A549 (cell line): Measurements from ENCODE around the gene MMP26. TPM values are rescaled to one million over a fixed set of nuclear protein-coding genes. Genes with fewer than 3 reads are reported as not detected.

Source experiments
- ATAC-seq, 2 experiments: fragments of 200-7000 bp in 1 of 2; fragments of >200 bp in 1 of 2; cut with Nextera tagmentation in 1 of 2; cut with Tn5 transposase in 1 of 2; 3 replicates each; pipeline versions ENCODE4 v1.8.0 to v1.9.1; 2018 to 2020; ENCODE audit warnings: mild to moderate bottlenecking in 1 of 2, moderate library complexity in 1 of 2
- CTCF ChIA-PET: fragments of 300-600 bp; sonication (Branson Sonifier 250); formaldehyde crosslinking; extraction: SDS; loops from one replicate; lab custom pipeline; 2021; ENCODE audit warnings: antibody characterized with exemption, inconsistent platforms; lab: Yijun Ruan, JAX
- POLR2A ChIA-PET: fragments of 350-600 bp; formaldehyde crosslinking; extraction: SDS; loops from one replicate; lab custom pipeline; 2021; ENCODE audit warnings: antibody characterized with exemption, inconsistent platforms; lab: Yijun Ruan, JAX
- DNase-seq, 2 experiments: peaks; one replicate each; pipeline versions ENCODE4 v3.0.0 to v3.0.0-alpha.2; 2011 to 2016; ENCODE audit warnings: low read depth in 1 of 2, low spot score in 1 of 2
- FAIRE-seq: peaks from 2 replicates; lab custom pipeline; 2011; peaks lifted over from hg19 to GRCh38; lab: Jason Lieb, UNC
- H3K27ac ChIP-seq, 2 experiments: fragments of >200 bp; sonication (Bioruptor Twin); formaldehyde crosslinking; 3 replicates each; pipeline ENCODE4 v1.5.1; 2016 to 2017
- H3K4me1 ChIP-seq: fragments of >200 bp; sonication (Bioruptor Twin); formaldehyde crosslinking; 3 replicates; pipeline ENCODE4 v1.6.1; 2016
- H3K4me2 ChIP-seq: fragments of >200 bp; sonication (Bioruptor Twin); formaldehyde crosslinking; 3 replicates; pipeline ENCODE4 v1.6.1; 2016
- H3K4me3 ChIP-seq: fragments of >200 bp; sonication (Bioruptor Twin); formaldehyde crosslinking; 3 replicates; pipeline ENCODE4 v1.5.1; 2016
- H3K9me3 ChIP-seq: fragments of >200 bp; sonication (Bioruptor Twin); formaldehyde crosslinking; 3 replicates; pipeline ENCODE4 v1.6.1; 2016
- BHLHE40 ChIP-seq: IDR thresholded peaks from 2 replicates; pipeline ENCODE4 v1.6.1; 2012; ENCODE audit warnings: low read depth, low read length, inconsistent platforms
- CBX2 ChIP-seq: fragments of 200-600 bp; sonication (generic); IDR thresholded peaks from 2 replicates; pipeline ENCODE4 v1.6.1; 2016; ENCODE audit warnings: low read depth, mild to moderate bottlenecking, borderline replicate concordance
- CBX8 ChIP-seq: fragments of 200-600 bp; sonication (generic); IDR thresholded peaks from 2 replicates; pipeline ENCODE4 v1.6.1; 2016
- CEBPB ChIP-seq, 2 experiments: fragments of >200 bp in 1 of 2; sonication (Bioruptor Twin) in 1 of 2; formaldehyde crosslinking in 1 of 2; IDR thresholded peaks; 2 replicates each; pipeline ENCODE4 v1.6.1; 2012 to 2016
- CHD2 ChIP-seq: fragments of 150-350 bp; IDR thresholded peaks from 2 replicates; pipeline ENCODE4 v1.6.1; 2014; ENCODE audit warnings: low read length; ENCODE audit not compliant: partially characterized antibody
- EHF ChIP-seq: fragments of 250-450 bp; sonication (Bioruptor Pico); IDR thresholded peaks from 2 replicates; pipeline ENCODE4 v1.5.0; 2020; ENCODE audit warnings: mild to moderate bottlenecking
- EHMT2 ChIP-seq: fragments of 200-600 bp; sonication (generic); IDR thresholded peaks from 2 replicates; pipeline ENCODE4 v1.6.1; 2016; ENCODE audit warnings: antibody characterized with exemption, low read depth, mild to moderate bottlenecking, moderate library complexity
- FOSB ChIP-seq: fragments of 250-450 bp; sonication (Bioruptor Pico); IDR thresholded peaks from 2 replicates; pipeline ENCODE4 v1.5.0; 2020; ENCODE audit warnings: mild to moderate bottlenecking, moderate library complexity
- FOSL2 ChIP-seq, 2 experiments: fragments of 450-650 bp in 1 of 2; fragments of >200 bp in 1 of 2; sonication (Bioruptor Twin) in 1 of 2; formaldehyde crosslinking; IDR thresholded peaks; 2 replicates each; pipeline versions ENCODE4 v1.5.0 to v1.6.1; 2016 to 2020; ENCODE audit warnings: mild to moderate bottlenecking in 1 of 2, moderate library complexity in 1 of 2
- FOXS1 ChIP-seq: fragments of 250-450 bp; sonication (Bioruptor Pico); IDR thresholded peaks from 2 replicates; pipeline ENCODE4 v1.5.0; 2020; ENCODE audit warnings: mild to moderate bottlenecking, moderate library complexity
- GATA3 ChIP-seq: IDR thresholded peaks from 2 replicates; pipeline ENCODE4 v1.6.1; 2012; ENCODE audit warnings: borderline replicate concordance
- HDAC2 ChIP-seq: fragments of 200-600 bp; sonication (generic); IDR thresholded peaks from 2 replicates; pipeline ENCODE4 v1.6.1; 2016
- HOXA7 ChIP-seq: fragments of 250-450 bp; sonication (Bioruptor Pico); IDR thresholded peaks from 2 replicates; pipeline ENCODE4 v1.5.0; 2020; ENCODE audit warnings: mild to moderate bottlenecking, moderate library complexity
- HOXB13 ChIP-seq: fragments of 250-450 bp; sonication (Bioruptor Pico); IDR thresholded peaks from 2 replicates; pipeline ENCODE4 v1.5.0; 2020; ENCODE audit warnings: low read depth, mild to moderate bottlenecking, moderate library complexity
- HOXB5 ChIP-seq: fragments of 250-450 bp; sonication (Bioruptor Pico); IDR thresholded peaks from 2 replicates; pipeline ENCODE4 v1.5.0; 2020; ENCODE audit warnings: mild to moderate bottlenecking, moderate library complexity
- JUN ChIP-seq, 2 experiments: fragments of >200 bp; sonication (Bioruptor Twin); formaldehyde crosslinking; IDR thresholded peaks; 2 replicates in 1 of 2; 3 replicates in 1 of 2; pipeline ENCODE4 v1.6.1; 2016 to 2017
- JUNB ChIP-seq: fragments of >200 bp; sonication (Bioruptor Twin); formaldehyde crosslinking; IDR thresholded peaks from 2 replicates; pipeline ENCODE4 v1.6.1; 2016
- KDM1A ChIP-seq: fragments of 200-600 bp; sonication (generic); IDR thresholded peaks from 2 replicates; pipeline ENCODE4 v1.6.1; 2016; ENCODE audit warnings: low read depth, mild to moderate bottlenecking
- KDM5A ChIP-seq: fragments of 200-600 bp; sonication (generic); IDR thresholded peaks from 2 replicates; pipeline ENCODE4 v1.6.1; 2016; ENCODE audit warnings: antibody characterized with exemption, mild to moderate bottlenecking
- MAFK ChIP-seq: fragments of 450-650 bp; IDR thresholded peaks from 2 replicates; pipeline ENCODE4 v1.6.1; 2014; ENCODE audit not compliant: partially characterized antibody
- MYC ChIP-seq: IDR thresholded peaks from 2 replicates; pipeline ENCODE4 v1.6.1; 2012; ENCODE audit warnings: mild to moderate bottlenecking, inconsistent platforms, low read length, improper control_type of control experiment, borderline replicate concordance
- NPAS2 ChIP-seq: fragments of 250-450 bp; sonication (Bioruptor Pico); IDR thresholded peaks from 2 replicates; pipeline ENCODE4 v1.8.0; 2022; ENCODE audit warnings: mild to moderate bottlenecking, moderate library complexity, borderline replicate concordance
- PHF8 ChIP-seq: fragments of 200-600 bp; sonication (generic); IDR thresholded peaks from 2 replicates; pipeline ENCODE4 v1.6.1; 2016; ENCODE audit warnings: low read depth, mild to moderate bottlenecking, antibody characterized with exemption, moderate library complexity, borderline replicate concordance
- POLR2A ChIP-seq: IDR thresholded peaks from 2 replicates; pipeline ENCODE4 v1.6.1; 2012; ENCODE audit warnings: mild to moderate bottlenecking, low read length
- POLR2AphosphoS2 ChIP-seq: conservative IDR thresholded peaks from 2 replicates; pipeline ENCODE4 v1.6.1; 2012; ENCODE audit warnings: low read length, improper control_type of control experiment, inconsistent platforms
- RAD21 ChIP-seq, 2 experiments: fragments of >200 bp in 1 of 2; sonication (Bioruptor Twin) in 1 of 2; formaldehyde crosslinking in 1 of 2; IDR thresholded peaks in 1 of 2; conservative IDR thresholded peaks in 1 of 2; 2 replicates in 1 of 2; 3 replicates in 1 of 2; pipeline ENCODE4 v1.6.1; 2012 to 2018; ENCODE audit warnings: inconsistent platforms in 1 of 2
- RARB ChIP-seq: fragments of 250-450 bp; sonication (Bioruptor Pico); IDR thresholded peaks from 2 replicates; pipeline ENCODE4 v1.8.0; 2021; ENCODE audit warnings: mild to moderate bottlenecking, moderate library complexity
- RCOR1 ChIP-seq: fragments of 150-350 bp; IDR thresholded peaks from 2 replicates; pipeline ENCODE4 v1.6.1; 2014; ENCODE audit warnings: antibody characterized with exemption, low read length, low read depth
- RFX5 ChIP-seq: fragments of 450-650 bp; IDR thresholded peaks from 2 replicates; pipeline ENCODE4 v1.7.1; 2014; ENCODE audit warnings: antibody characterized with exemption, mild to moderate bottlenecking, moderate library complexity
- RNF2 ChIP-seq: fragments of 200-600 bp; sonication (generic); IDR thresholded peaks from 2 replicates; pipeline ENCODE4 v1.6.1; 2016; ENCODE audit warnings: low read depth, mild to moderate bottlenecking, antibody characterized with exemption, moderate library complexity, borderline replicate concordance
- SREBF2 ChIP-seq: fragments of 450-650 bp; IDR thresholded peaks from 2 replicates; pipeline ENCODE4 v1.6.1; 2014; ENCODE audit warnings: mild to moderate bottlenecking, moderate library complexity
- TP53 ChIP-seq: fragments of 250-450 bp; sonication (Bioruptor Pico); IDR thresholded peaks from 2 replicates; pipeline ENCODE4 v1.5.0; 2021; ENCODE audit warnings: mild to moderate bottlenecking, moderate library complexity
- ZC3H11A ChIP-seq: fragments of 450-650 bp; IDR thresholded peaks from 2 replicates; pipeline ENCODE4 v1.6.1; 2014; ENCODE audit warnings: antibody characterized with exemption, mild to moderate bottlenecking
- ZNF302 ChIP-seq: fragments of 250-450 bp; sonication (Bioruptor Pico); IDR thresholded peaks from 2 replicates; pipeline ENCODE4 v1.9.0; 2021; ENCODE audit warnings: inconsistent platforms, mild to moderate bottlenecking, moderate library complexity
- ZSCAN20 ChIP-seq: fragments of 250-450 bp; sonication (Bioruptor Pico); IDR thresholded peaks from 2 replicates; pipeline ENCODE4 v1.8.0; 2022; ENCODE audit warnings: mild to moderate bottlenecking, moderate library complexity
- WGBS: methylation state at CpG from one replicate; pipeline ENCODE4 v1.1.6; 2017; ENCODE audit errors: missing lambda C conversion rate; 5-methylcytosine and 5-hydroxymethylcytosine counted together
- polyA plus RNA-seq, 4 experiments: library from polyadenylated mRNA; depleted of rRNA in 3 of 4; stranded (reverse); fragments of >200 nt; fragmentation: RNase III in 1 of 4; extraction: RNeasy Plus Mini Kit Qiagen cat#74134 plus additional on column Dnase treatment in 1 of 4; gene quantifications; 2 replicates in 3 of 4; 3 replicates in 1 of 4; pipeline ENCODE4 v1.2.3, GENCODE V29; 2011 to 2017
- TF ChIP-seq, protein P1 (sequence below): IDR thresholded peaks from 2 replicates; pipeline ENCODE4 v1.6.1; 2012
- TF ChIP-seq, protein P2 (sequence below): IDR thresholded peaks from 2 replicates; pipeline ENCODE4 v1.6.1; 2012
- TF ChIP-seq, protein P3 (sequence below): fragments of >200 bp; sonication (Bioruptor Twin); formaldehyde crosslinking; IDR thresholded peaks from 2 replicates; pipeline ENCODE4 v1.6.1; 2016

Gene MMP26
- polyA plus RNA-seq, 2 of the 4 experiments (the other 2 are of a cell fraction): not detected

DNA sequence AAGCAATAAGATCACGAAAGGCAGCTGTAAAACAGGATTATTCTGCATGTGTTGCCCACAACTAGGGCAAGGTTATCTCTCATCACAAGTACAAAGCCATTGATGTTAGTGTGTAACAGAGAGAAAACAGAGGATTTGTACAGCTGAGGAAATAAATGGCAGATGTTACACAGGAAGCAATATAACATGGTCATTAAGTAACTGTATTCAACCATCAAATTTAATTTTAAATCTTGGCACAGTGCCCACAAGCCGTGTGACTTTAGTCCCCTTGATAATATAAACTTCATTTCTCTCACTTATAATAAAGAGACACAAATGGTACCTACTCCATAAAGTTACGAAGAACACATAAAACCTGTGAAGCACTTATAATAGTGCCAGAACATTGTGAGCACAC is 24.2 kb upstream of the MMP26 start:
- no peak for ATAC-seq
- no peak for DNase-seq
- WGBS: 20% methylated on average over 3 of the region's 3 CpGs
- TF ChIP-seq JUN (IDR thresholded peaks at IDR 0.05) (no peak), FOXS1 (CRISPR knock-in tag) (no peak), ZNF302 (CRISPR knock-in tag) (no peak), BHLHE40 (no peak), RNF2 (no peak), NPAS2 (CRISPR knock-in tag) (no peak), CEBPB (IDR thresholded peaks at IDR 0.05) (no peak), MAFK (no peak), HOXA7 (CRISPR knock-in tag) (no peak), EHF (CRISPR knock-in tag) (no peak), RFX5 (no peak), SREBF2 (no peak), ZC3H11A (no peak)
- TF ChIP-seq, protein P1, sequence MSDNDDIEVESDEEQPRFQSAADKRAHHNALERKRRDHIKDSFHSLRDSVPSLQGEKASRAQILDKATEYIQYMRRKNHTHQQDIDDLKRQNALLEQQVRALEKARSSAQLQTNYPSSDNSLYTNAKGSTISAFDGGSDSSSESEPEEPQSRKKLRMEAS: no peak
- CTCF ChIA-PET: interaction anchor here (1.4 kb wide), 1 partner anchor 43 kb away, joined by 4 read pairs; the partner anchor contains the start of gene OR51D1
- H3K9me3 ChIP-seq: no peaks in the 10 kb centered on the region
- POLR2A ChIA-PET: no interaction called here
- no peaks in the 10 kb centered on the region for H3K4me1 ChIP-seq
- H3K4me2 ChIP-seq: no peak overlapping the region
- no peak for FAIRE-seq
- no peak overlapping the region for H3K4me3 ChIP-seq
- no peak overlapping the region for H3K27ac ChIP-seq

DNA sequence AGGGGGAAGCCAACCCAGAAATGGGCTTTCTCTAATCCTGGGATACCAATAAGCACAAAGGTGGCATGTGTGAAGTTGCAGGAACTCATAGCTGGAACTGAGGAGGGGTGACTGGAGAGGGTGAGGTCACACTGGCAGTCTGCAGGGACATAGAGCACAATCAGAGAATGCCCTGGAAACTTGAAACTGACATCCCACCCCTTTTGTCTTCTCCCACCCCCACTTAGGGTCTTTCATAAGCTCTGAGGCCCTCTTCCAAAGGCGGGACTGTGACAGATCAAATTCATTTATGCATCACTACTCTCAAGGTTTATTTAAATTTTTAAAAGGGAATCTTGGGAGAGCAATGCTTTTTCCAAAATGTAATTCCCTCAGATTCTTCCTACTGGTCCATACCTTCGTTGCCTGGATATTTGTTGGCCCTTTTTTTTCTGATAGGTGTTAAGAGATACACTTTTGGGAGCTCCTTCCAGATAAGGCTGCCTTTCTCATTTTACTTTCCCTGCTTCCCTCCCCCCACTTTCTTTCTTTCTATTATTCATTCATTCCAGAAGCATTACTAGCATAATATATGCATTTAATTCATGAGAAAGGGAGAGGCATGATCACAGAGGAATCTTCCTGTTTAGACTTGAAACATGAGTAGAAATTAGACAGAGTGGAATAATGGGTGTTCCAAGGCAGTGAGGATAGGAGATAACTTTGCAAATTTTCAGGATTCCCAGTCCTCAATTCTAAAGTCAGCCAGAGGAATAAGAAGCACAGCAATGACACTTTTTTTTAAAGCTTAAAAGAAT is 21.8 kb upstream of the MMP26 start:
- no peak overlapping the region for H3K4me2 ChIP-seq

DNA sequence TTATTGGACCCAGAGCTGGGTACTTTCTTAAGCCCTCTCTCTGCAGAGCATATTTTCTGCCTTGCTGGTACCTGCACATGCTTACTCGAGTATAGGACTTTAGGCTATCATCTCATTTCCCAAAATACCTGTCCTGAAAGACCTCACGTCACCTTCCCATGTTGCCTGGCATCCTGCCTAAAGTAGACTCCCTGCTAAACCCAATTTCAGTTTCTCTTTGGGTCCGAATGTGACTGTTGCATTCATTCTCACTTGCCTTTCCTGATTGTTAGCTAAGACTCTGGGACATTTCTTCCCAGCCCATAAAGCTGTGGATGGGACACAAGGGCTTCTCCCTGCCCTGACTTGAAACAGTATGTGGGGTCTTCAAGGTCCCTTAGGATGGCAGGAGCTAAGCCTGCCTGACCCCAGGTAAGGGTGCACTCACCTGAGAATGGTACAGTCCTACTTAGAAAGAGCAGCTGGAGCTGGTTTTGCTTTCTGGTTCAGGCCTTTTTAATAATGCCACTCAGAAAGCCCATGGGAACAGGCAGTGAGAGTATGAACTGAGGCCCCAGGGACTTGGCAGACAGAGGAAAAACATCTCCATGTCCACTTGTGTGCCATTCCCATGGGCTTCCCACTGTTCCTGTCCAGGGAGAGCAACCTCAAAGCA is 19.8 kb upstream of the MMP26 start:
- Histone ChIP-seq H3K4me1 (no peaks in the 10 kb centered on the region), H3K4me2 (no peak overlapping the region), H3K27ac (no peak overlapping the region), H3K4me3 (no peak overlapping the region)
- WGBS: 6% methylated on average over 3 of the region's 3 CpGs
- FAIRE-seq: no peak
- TF ChIP-seq POLR2A (no peak), KDM5A (no peak), MYC (no peak), RFX5 (no peak), KDM1A (no peak), JUNB (no peak), SREBF2 (no peak), CHD2 (no peak), EHMT2 (no peak), CBX2 (no peak), POLR2AphosphoS2 (no peak)
- TF ChIP-seq, protein P2, sequence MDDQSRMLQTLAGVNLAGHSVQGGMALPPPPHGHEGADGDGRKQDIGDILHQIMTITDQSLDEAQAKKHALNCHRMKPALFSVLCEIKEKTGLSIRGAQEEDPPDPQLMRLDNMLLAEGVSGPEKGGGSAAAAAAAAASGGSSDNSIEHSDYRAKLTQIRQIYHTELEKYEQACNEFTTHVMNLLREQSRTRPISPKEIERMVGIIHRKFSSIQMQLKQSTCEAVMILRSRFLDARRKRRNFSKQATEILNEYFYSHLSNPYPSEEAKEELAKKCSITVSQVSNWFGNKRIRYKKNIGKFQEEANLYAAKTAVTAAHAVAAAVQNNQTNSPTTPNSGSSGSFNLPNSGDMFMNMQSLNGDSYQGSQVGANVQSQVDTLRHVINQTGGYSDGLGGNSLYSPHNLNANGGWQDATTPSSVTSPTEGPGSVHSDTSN: no peak
- TF ChIP-seq, all 56 proteins: peak for 0
- ATAC-seq (no peak), DNase-seq (no peak)
- no peaks in the 10 kb centered on the region for H3K9me3 ChIP-seq
- ChIA-PET CTCF (no interaction called here), POLR2A (no interaction called here)

More for the DNA sequence above, 21.8 kb upstream of the MMP26 start:
- POLR2A ChIA-PET: no interaction called here
- H3K9me3 ChIP-seq: no peaks in the 10 kb centered on the region
- CTCF ChIA-PET: interaction anchor here (1.1 kb wide), 1 partner anchor 40 kb away, joined by 3 read pairs; no protein-coding TSS in a partner anchor
- WGBS: 2% methylated on average over 2 of the region's 2 CpGs
- no peak for DNase-seq
- TF ChIP-seq ZSCAN20 (CRISPR knock-in tag) (no peak), TP53 (no peak), HOXA7 (CRISPR knock-in tag) (no peak), FOSB (no peak), HOXB5 (no peak), MAFK (no peak), FOSL2 (IDR thresholded peaks at IDR 0.05) (no peak), FOSL2 (CRISPR knock-in tag; IDR thresholded peaks at IDR 0.05) (no peak), RARB (no peak), HDAC2 (no peak), PHF8 (no peak), RNF2 (no peak), RAD21 (conservative IDR thresholded peaks at IDR 0.05 in 1 of 2, IDR thresholded peaks at IDR 0.05 in 1 of 2) (no peak), HOXB13 (CRISPR knock-in tag) (no peak), CBX8 (no peak), GATA3 (no peak), RCOR1 (no peak), NPAS2 (CRISPR knock-in tag) (no peak), JUNB (no peak)
- TF ChIP-seq, protein P1: no peak
- TF ChIP-seq, protein P3, sequence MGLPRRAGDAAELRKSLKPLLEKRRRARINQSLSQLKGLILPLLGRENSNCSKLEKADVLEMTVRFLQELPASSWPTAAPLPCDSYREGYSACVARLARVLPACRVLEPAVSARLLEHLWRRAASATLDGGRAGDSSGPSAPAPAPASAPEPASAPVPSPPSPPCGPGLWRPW: no peak
- TF ChIP-seq, all 56 proteins: peak for 0
- Histone ChIP-seq H3K4me3 (no peak overlapping the region), H3K4me1 (no peaks in the 10 kb centered on the region), H3K27ac (no peak overlapping the region)
- ATAC-seq (no peak), FAIRE-seq (no peak)
